ENCODE data around the gene DDAH1. TPM values are rescaled to one million over a fixed set of nuclear protein-coding genes. Genes with fewer than 3 reads are reported as not detected.

DDAH1 gene
- total and polyA plus RNA-seq, 5 donors from 2014 or later, result 0.15 TPM; not detected in 4

DNA sequence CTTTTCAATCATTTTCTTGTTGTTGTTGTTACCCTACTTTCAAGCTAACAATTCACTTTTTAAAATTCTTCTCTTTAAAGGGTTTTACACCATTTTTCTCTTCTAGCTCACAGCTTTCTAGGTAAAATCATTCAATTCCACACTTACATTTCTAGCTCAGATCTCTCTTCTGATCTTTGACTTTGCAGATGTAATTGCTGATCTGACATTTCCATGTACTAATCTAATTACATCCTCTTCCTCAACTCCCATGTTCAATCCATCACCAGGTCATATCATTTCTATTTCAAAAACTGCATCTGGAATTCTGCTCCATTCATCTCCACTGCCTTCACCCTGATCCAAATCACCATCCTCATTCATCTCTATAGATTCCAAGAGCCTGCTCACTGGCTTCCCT, 191.6 kb downstream of the DDAH1 start:
- Mint-ChIP-seq H3K36me3 (peaks cover 37% of the 10 kb centered on the region), H3K27me3 (no peaks in the 10 kb centered on the region)

DNA sequence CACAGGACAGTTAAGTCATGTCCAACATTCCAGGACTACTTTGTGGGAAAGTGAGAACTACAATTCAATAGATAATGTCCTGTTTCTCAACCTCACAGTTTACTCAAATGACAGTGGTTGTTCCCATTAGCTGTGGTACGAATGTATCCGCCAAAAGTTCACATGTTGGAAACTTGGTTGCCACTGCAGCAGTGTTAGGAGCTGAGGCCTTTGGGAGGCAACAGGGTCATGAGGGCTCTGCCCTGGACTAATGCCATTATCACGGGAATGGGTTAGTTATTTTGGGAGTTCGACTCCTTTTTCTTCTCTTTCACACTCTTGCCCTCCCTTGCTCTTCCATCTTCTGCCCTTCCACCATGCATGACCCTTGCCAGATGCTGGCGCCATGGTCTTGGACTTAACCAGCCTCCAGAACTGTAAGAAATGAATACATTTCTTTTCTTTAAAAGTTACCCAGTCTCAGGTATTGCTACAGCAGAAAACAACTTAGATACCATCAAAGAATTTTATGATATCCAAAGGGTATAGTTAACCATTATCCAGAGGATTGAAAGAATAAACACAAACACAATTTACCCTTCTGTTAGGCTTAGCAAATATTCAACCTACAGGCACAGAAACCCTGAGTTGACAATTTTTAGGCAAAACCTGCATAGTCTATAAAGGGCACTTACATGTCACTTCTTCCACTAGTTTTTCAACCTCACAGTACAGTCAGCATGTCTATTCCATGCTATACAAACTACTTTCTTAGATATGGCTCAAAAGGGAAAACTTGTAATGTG, 196.0 kb downstream of the DDAH1 start:
- Mint-ChIP-seq H3K4me3 (no peak overlapping the region), H3K27me3 (no peaks in the 10 kb centered on the region), H3K4me1 (peaks cover 34 to 42% (median 38%) of the 10 kb centered on the region in 4 donors), H3K36me3 (peaks cover 42% of the 10 kb centered on the region), H3K27ac (peak overlapping the region in 1 of 3 donors; percentile 2), H3K9me3 (no peaks in the 10 kb centered on the region)
- ATAC-seq (ENCODE audit: low read depth in 2 of 2) (no peak), DNase-seq (no peak)
- Histone ChIP-seq H3K27me3 (ENCODE audit: control insufficient read depth, insufficient read depth, low read length) (no peaks in the 10 kb centered on the region), H3K4me3 (ENCODE audit: low read depth, low read length) (no peak overlapping the region), H3K36me3 (ENCODE audit: control insufficient read depth, insufficient read depth, low read length) (peaks cover 48% of the 10 kb centered on the region), H3K9me3 (ENCODE audit: control insufficient read depth in 2 of 2, low read length in 2 of 2) (no peaks in the 10 kb centered on the region), H3K4me1 (ENCODE audit: control insufficient read depth, insufficient read depth, low read length, poor library complexity, severe bottlenecking) (peaks cover 10% of the 10 kb centered on the region), H3K27ac (ENCODE audit: insufficient read depth, low read length, poor library complexity, severe bottlenecking) (no peak overlapping the region)

More for the DNA sequence above, 191.6 kb downstream of the DDAH1 start:
- peak overlapping the region; percentile 24 to 96 (median 70) for H3K4me3 Mint-ChIP-seq
- Histone ChIP-seq H3K27me3 (ENCODE audit: control insufficient read depth, insufficient read depth, low read length) (no peaks in the 10 kb centered on the region), H3K27ac (ENCODE audit: insufficient read depth, low read length, poor library complexity, severe bottlenecking) (no peak overlapping the region), H3K4me3 (ENCODE audit: low read depth, low read length) (peak overlapping the region; percentile 98), H3K4me1 (ENCODE audit: control insufficient read depth, insufficient read depth, low read length, poor library complexity, severe bottlenecking) (peaks cover 37% of the 10 kb centered on the region), H3K9me3 (ENCODE audit: control insufficient read depth in 2 of 2, low read length in 2 of 2) (no peaks in the 10 kb centered on the region), H3K36me3 (ENCODE audit: control insufficient read depth, insufficient read depth, low read length) (peaks cover 26% of the 10 kb centered on the region)
- DNase-seq (no peak), ATAC-seq (ENCODE audit: low read depth in 2 of 2) (no peak)
- H3K4me1 Mint-ChIP-seq, result peaks cover 50 to 66% (median 58%) of the 10 kb centered on the region in 4 donors
- no peaks in the 10 kb centered on the region for H3K9me3 Mint-ChIP-seq
- peak overlapping the region in 2 of 3 donors; percentile 77 to 87 for H3K27ac Mint-ChIP-seq

Other genes starting within 250 kb of the DDAH1 start
- gene C1orf52, start 205.5 kb downstream of the DDAH1 start, total RNA-seq, result 55.6 TPM
- gene C1orf52, start 205.5 kb downstream of the DDAH1 start, polyA plus RNA-seq, result 10 to 100 TPM; 19.7 to 32.6 (median 27.5) TPM
- 64.4 TPM for gene BCL10, start 188.5 kb downstream of the DDAH1 start, total RNA-seq
- gene BCL10, start 188.5 kb downstream of the DDAH1 start, polyA plus RNA-seq, result 10 to 100 TPM; 25.9 to 28.1 (median 27.5) TPM
- gene CCN1, start 115.6 kb upstream of the DDAH1 start, total RNA-seq, result not detected
- gene CCN1, start 115.6 kb upstream of the DDAH1 start, polyA plus RNA-seq, result not detected
- 16.4 TPM for gene ZNHIT6, start 243.3 kb upstream of the DDAH1 start, total RNA-seq
- 10 to 100 TPM; 14.5 to 20.3 (median 17.1) TPM for gene ZNHIT6, start 243.3 kb upstream of the DDAH1 start, polyA plus RNA-seq

All from CD4-positive, CD25-positive, alpha-beta regulatory T cell (primary cell).